ENCODE data around the gene PTPRD. TPM values are rescaled to one million over a fixed set of nuclear protein-coding genes. Genes with fewer than 3 reads are reported as not detected.
A peak's percentile ranks its signal among the peaks of the same experiment; 100 is the strongest.

Gene PTPRD
- total and polyA plus RNA-seq, 2 donors = 2.2 to 13.5 TPM

DNA sequence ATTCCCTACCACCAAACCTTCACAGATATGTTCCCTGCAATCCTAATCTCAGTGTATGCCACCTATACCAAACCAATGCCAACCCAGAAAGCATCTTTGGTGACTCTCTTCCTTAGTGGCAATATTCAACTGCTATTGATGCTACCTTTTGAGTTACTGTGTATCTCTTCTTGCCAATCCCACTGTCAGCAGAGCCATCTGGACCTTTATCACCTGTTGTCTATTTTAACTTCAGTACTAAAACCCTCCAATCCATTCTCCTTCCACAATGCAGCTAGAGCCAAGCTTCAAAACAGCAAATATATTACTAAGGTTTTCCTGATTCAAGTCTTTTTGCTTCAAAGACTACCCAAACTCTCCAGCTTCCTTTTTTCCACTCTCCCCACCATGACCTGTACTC, 2036.1 kb downstream of the PTPRD start:
- H3K27ac ChIP-seq (ENCODE audit: low read depth in 1 of 2, low read length in 1 of 2) = no peak overlapping the region
- H3K9me3 ChIP-seq (ENCODE audit: control insufficient read depth in 2 of 2, insufficient read depth in 1 of 2, low read length in 1 of 2) = no peaks in the 10 kb centered on the region
- DNase-seq (ENCODE audit: low read depth in 6 of 9, low spot score in 9 of 9) = no peak
- H3K4me1 ChIP-seq (ENCODE audit: control insufficient read depth in 2 of 2, insufficient read depth in 2 of 2, low read length in 2 of 2) = no peaks in the 10 kb centered on the region
- H3K27me3 ChIP-seq (ENCODE audit: control insufficient read depth in 2 of 2, insufficient read depth in 1 of 2, low read length in 1 of 2) = no peaks in the 10 kb centered on the region
- H3K4me3 ChIP-seq (ENCODE audit: low read length in 2 of 2) = no peak overlapping the region
- H3K36me3 ChIP-seq (ENCODE audit: control insufficient read depth in 2 of 2, insufficient read depth in 2 of 2, low read length in 1 of 2) = no peaks in the 10 kb centered on the region

- 98% methylated on average over 4 of the region's 4 CpGs for WGBS
- Histone ChIP-seq H3K4me1 (ENCODE audit: control insufficient read depth in 2 of 2, insufficient read depth in 2 of 2, low read length in 2 of 2) (no peaks in the 10 kb centered on the region), H3K4me3 (ENCODE audit: low read length in 2 of 2) (no peak overlapping the region), H3K27ac (ENCODE audit: low read depth in 1 of 2, low read length in 1 of 2) (no peak overlapping the region), H3K9me3 (ENCODE audit: control insufficient read depth in 2 of 2, insufficient read depth in 1 of 2, low read length in 1 of 2) (no peaks in the 10 kb centered on the region), H3K27me3 (ENCODE audit: control insufficient read depth in 2 of 2, insufficient read depth in 1 of 2, low read length in 1 of 2) (no peaks in the 10 kb centered on the region), H3K36me3 (ENCODE audit: control insufficient read depth in 2 of 2, insufficient read depth in 2 of 2, low read length in 1 of 2) (no peaks in the 10 kb centered on the region)
- DNase-seq (ENCODE audit: low read depth in 6 of 9, low spot score in 9 of 9) = no peak
These were observed 2038.0 kb downstream of the PTPRD start for GRCh38 chr9:8574846-8575245.

DNA sequence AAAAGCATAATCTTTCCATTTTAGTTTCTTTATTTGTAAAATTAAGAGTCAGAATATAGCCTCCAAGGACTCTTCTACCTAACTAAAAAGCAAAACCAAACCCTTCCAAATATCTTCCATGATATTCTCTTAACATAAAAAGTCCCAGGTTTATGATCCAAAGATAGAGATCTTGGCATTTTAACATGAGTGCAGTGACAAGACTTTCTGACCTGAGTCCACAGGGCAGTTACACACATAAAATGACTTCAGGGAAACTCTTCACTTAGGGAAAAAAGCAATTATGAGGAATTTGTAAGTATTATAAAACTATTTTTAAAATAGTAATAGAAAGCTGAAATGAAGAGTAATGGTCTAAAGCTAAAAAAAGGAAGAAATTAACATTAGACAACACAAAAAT, 2040.6 kb downstream of the PTPRD start:
- Histone ChIP-seq H3K9me3 (ENCODE audit: control insufficient read depth in 2 of 2, insufficient read depth in 1 of 2, low read length in 1 of 2) (no peaks in the 10 kb centered on the region), H3K36me3 (ENCODE audit: control insufficient read depth in 2 of 2, insufficient read depth in 2 of 2, low read length in 1 of 2) (no peaks in the 10 kb centered on the region)
- no peak for DNase-seq (ENCODE audit: low read depth in 6 of 9, low spot score in 9 of 9)

GRCh38 chr9:8571643-8572042, 2041.2 kb downstream of the PTPRD start:
- Histone ChIP-seq H3K9me3 (ENCODE audit: control insufficient read depth in 2 of 2, insufficient read depth in 1 of 2, low read length in 1 of 2) (no peaks in the 10 kb centered on the region), H3K27me3 (ENCODE audit: control insufficient read depth in 2 of 2, insufficient read depth in 1 of 2, low read length in 1 of 2) (no peaks in the 10 kb centered on the region), H3K4me1 (ENCODE audit: control insufficient read depth in 2 of 2, insufficient read depth in 2 of 2, low read length in 2 of 2) (no peaks in the 10 kb centered on the region), H3K36me3 (ENCODE audit: control insufficient read depth in 2 of 2, insufficient read depth in 2 of 2, low read length in 1 of 2) (no peaks in the 10 kb centered on the region), H3K4me3 (ENCODE audit: low read length in 2 of 2) (no peak overlapping the region), H3K27ac (ENCODE audit: low read depth in 1 of 2, low read length in 1 of 2) (no peak overlapping the region)
- DNase-seq (ENCODE audit: low read depth in 6 of 9, low spot score in 9 of 9) = no peak
- WGBS = 97% methylated on average over 2 of the region's 2 CpGs

More for the DNA sequence above, 2040.6 kb downstream of the PTPRD start:
- Histone ChIP-seq H3K27me3 (ENCODE audit: control insufficient read depth in 2 of 2, insufficient read depth in 1 of 2, low read length in 1 of 2) (no peaks in the 10 kb centered on the region), H3K4me1 (ENCODE audit: control insufficient read depth in 2 of 2, insufficient read depth in 2 of 2, low read length in 2 of 2) (no peaks in the 10 kb centered on the region), H3K27ac (ENCODE audit: low read depth in 1 of 2, low read length in 1 of 2) (no peak overlapping the region), H3K4me3 (ENCODE audit: low read length in 2 of 2) (no peak overlapping the region)

- H3K27me3 ChIP-seq (ENCODE audit: control insufficient read depth in 2 of 2, insufficient read depth in 1 of 2, low read length in 1 of 2) = no peaks in the 10 kb centered on the region
- no peak for DNase-seq (ENCODE audit: low read depth in 6 of 9, low spot score in 9 of 9)
- H3K36me3 ChIP-seq (ENCODE audit: control insufficient read depth in 2 of 2, insufficient read depth in 2 of 2, low read length in 1 of 2) = no peaks in the 10 kb centered on the region
- no peak overlapping the region for H3K27ac ChIP-seq (ENCODE audit: low read depth in 1 of 2, low read length in 1 of 2)
- H3K4me1 ChIP-seq (ENCODE audit: control insufficient read depth in 2 of 2, insufficient read depth in 2 of 2, low read length in 2 of 2) = no peaks in the 10 kb centered on the region
- WGBS = 98% methylated on average over 3 of the region's 3 CpGs
- no peaks in the 10 kb centered on the region for H3K9me3 ChIP-seq (ENCODE audit: control insufficient read depth in 2 of 2, insufficient read depth in 1 of 2, low read length in 1 of 2)
- no peak overlapping the region for H3K4me3 ChIP-seq (ENCODE audit: low read length in 2 of 2)
These were observed 2042.0 kb downstream of the PTPRD start for GRCh38 chr9:8570776-8571175.

GRCh38 chr9:8569823-8570222, 2043.0 kb downstream of the PTPRD start:
- H3K9me3 ChIP-seq (ENCODE audit: control insufficient read depth in 2 of 2, insufficient read depth in 1 of 2, low read length in 1 of 2) = no peaks in the 10 kb centered on the region
- no peaks in the 10 kb centered on the region for H3K27me3 ChIP-seq (ENCODE audit: control insufficient read depth in 2 of 2, insufficient read depth in 1 of 2, low read length in 1 of 2)
- H3K4me1 ChIP-seq (ENCODE audit: control insufficient read depth in 2 of 2, insufficient read depth in 2 of 2, low read length in 2 of 2) = no peaks in the 10 kb centered on the region
- WGBS = 77% methylated on average over 4 of the region's 4 CpGs
- H3K27ac ChIP-seq (ENCODE audit: low read depth in 1 of 2, low read length in 1 of 2) = no peak overlapping the region
- H3K4me3 ChIP-seq (ENCODE audit: low read length in 2 of 2) = no peak overlapping the region
- H3K36me3 ChIP-seq (ENCODE audit: control insufficient read depth in 2 of 2, insufficient read depth in 2 of 2, low read length in 1 of 2) = no peaks in the 10 kb centered on the region
- DNase-seq (ENCODE audit: low read depth in 6 of 9, low spot score in 9 of 9) = no peak

GRCh38 chr9:8567963-8568579, 2044.7 kb downstream of the PTPRD start:
- no peaks in the 10 kb centered on the region for H3K4me1 ChIP-seq (ENCODE audit: control insufficient read depth in 2 of 2, insufficient read depth in 2 of 2, low read length in 2 of 2)
- H3K36me3 ChIP-seq (ENCODE audit: control insufficient read depth in 2 of 2, insufficient read depth in 2 of 2, low read length in 1 of 2) = no peaks in the 10 kb centered on the region
- H3K27ac ChIP-seq (ENCODE audit: low read depth in 1 of 2, low read length in 1 of 2) = no peak overlapping the region
- WGBS = 100% methylated on average over 2 of the region's 2 CpGs
- H3K4me3 ChIP-seq (ENCODE audit: low read length in 2 of 2) = no peak overlapping the region
- H3K9me3 ChIP-seq (ENCODE audit: control insufficient read depth in 2 of 2, insufficient read depth in 1 of 2, low read length in 1 of 2) = no peaks in the 10 kb centered on the region
- DNase-seq (ENCODE audit: low read depth in 6 of 9, low spot score in 9 of 9) = no peak
- H3K27me3 ChIP-seq (ENCODE audit: control insufficient read depth in 2 of 2, insufficient read depth in 1 of 2, low read length in 1 of 2) = no peaks in the 10 kb centered on the region

DNA sequence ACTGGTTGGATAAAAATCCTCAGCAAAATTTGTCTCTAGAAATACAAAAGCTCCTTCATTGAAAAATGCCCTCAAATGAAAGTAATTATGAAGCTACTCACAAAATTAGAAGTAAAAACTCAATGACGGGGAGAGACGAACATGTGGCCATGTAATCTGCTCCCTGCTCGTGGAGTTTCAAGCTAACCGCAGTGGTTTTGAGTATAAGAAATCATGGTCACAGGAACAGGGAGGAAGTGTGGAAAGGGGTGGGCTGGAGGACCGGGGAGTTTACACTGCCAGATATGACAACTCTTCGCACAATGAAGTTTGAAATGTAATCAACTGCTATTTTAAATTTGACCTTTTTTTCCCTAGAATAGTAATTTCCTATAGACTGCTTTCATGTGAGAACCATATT, 2047.8 kb downstream of the PTPRD start:
- H3K27me3 ChIP-seq (ENCODE audit: control insufficient read depth in 2 of 2, insufficient read depth in 1 of 2, low read length in 1 of 2) = no peaks in the 10 kb centered on the region
- no peak overlapping the region for H3K4me3 ChIP-seq (ENCODE audit: low read length in 2 of 2)
- H3K9me3 ChIP-seq (ENCODE audit: control insufficient read depth in 2 of 2, insufficient read depth in 1 of 2, low read length in 1 of 2) = no peaks in the 10 kb centered on the region
- H3K4me1 ChIP-seq (ENCODE audit: control insufficient read depth in 2 of 2, insufficient read depth in 2 of 2, low read length in 2 of 2) = no peaks in the 10 kb centered on the region
- peak in 3 of 9 donors; percentile 3 to 20 (median 8) for DNase-seq (ENCODE audit: low read depth in 6 of 9, low spot score in 9 of 9)
- no peak overlapping the region for H3K27ac ChIP-seq (ENCODE audit: low read depth in 1 of 2, low read length in 1 of 2)
- WGBS = 7% methylated on average over 6 of the region's 6 CpGs
- no peaks in the 10 kb centered on the region for H3K36me3 ChIP-seq (ENCODE audit: control insufficient read depth in 2 of 2, insufficient read depth in 2 of 2, low read length in 1 of 2)

GRCh38 chr9:8560560-8561525, 2052.0 kb downstream of the PTPRD start:
- DNase-seq (ENCODE audit: low read depth in 6 of 9, low spot score in 9 of 9) = no peak
- no peaks in the 10 kb centered on the region for H3K36me3 ChIP-seq (ENCODE audit: control insufficient read depth in 2 of 2, insufficient read depth in 2 of 2, low read length in 1 of 2)
- whole genome bisulfite sequencing = 95% methylated on average over 6 of the region's 6 CpGs

More at GRCh38 chr9:8560560-8561525, 2052.0 kb downstream of the PTPRD start:
- H3K4me3 ChIP-seq (ENCODE audit: low read length in 2 of 2) = no peak overlapping the region
- no peaks in the 10 kb centered on the region for H3K9me3 ChIP-seq (ENCODE audit: control insufficient read depth in 2 of 2, insufficient read depth in 1 of 2, low read length in 1 of 2)
- no peak overlapping the region for H3K27ac ChIP-seq (ENCODE audit: low read depth in 1 of 2, low read length in 1 of 2)
- H3K27me3 ChIP-seq (ENCODE audit: control insufficient read depth in 2 of 2, insufficient read depth in 1 of 2, low read length in 1 of 2) = no peaks in the 10 kb centered on the region
- no peaks in the 10 kb centered on the region for H3K4me1 ChIP-seq (ENCODE audit: control insufficient read depth in 2 of 2, insufficient read depth in 2 of 2, low read length in 2 of 2)

Data from thymus (tissue), 11 donors.